HepG2 (cell line): ENCODE measurements around the gene SP9. TPM values are rescaled to one million over a fixed set of nuclear protein-coding genes. Genes with fewer than 3 reads are reported as not detected.

ENCODE experiments used
- ATF1 ChIP-seq: IDR thresholded peaks from 2 replicates; pipeline ENCODE4 v1.6.1; 2016; ENCODE audit warnings: mild to moderate bottlenecking, control low read depth
- BRCA1 ChIP-seq: sonication (generic); formaldehyde crosslinking; IDR thresholded peaks from 2 replicates; pipeline ENCODE4 v1.4.0; 2020; ENCODE audit warnings: missing genetic modification reagents
- CENPX ChIP-seq: sonication (generic); formaldehyde crosslinking; IDR thresholded peaks from 2 replicates; pipeline ENCODE4 v1.9.0; 2021; ENCODE audit warnings: mild to moderate bottlenecking, missing genetic modification reagents, moderate library complexity
- GLMP ChIP-seq: sonication (generic); formaldehyde crosslinking; IDR thresholded peaks from 2 replicates; pipeline ENCODE4 v1.9.0; 2021; ENCODE audit warnings: missing genetic modification reagents, mild to moderate bottlenecking, borderline replicate concordance
- MAX ChIP-seq: IDR thresholded peaks from 2 replicates; pipeline ENCODE4 v1.6.1; 2012; ENCODE audit warnings: inconsistent platforms
- MAZ ChIP-seq, 2 experiments: sonication (generic) in 1 of 2; formaldehyde crosslinking in 1 of 2; IDR thresholded peaks; 2 replicates each; pipeline versions ENCODE4 v1.5.0 to v1.6.1; 2012 to 2020; ENCODE audit warnings: low read depth in 2 of 2, mild to moderate bottlenecking in 2 of 2, borderline replicate concordance in 1 of 2, improper control_type of control experiment in 1 of 2, low read length in 1 of 2, missing genetic modification reagents in 1 of 2, moderate library complexity in 1 of 2
- MYNN ChIP-seq: sonication (generic); formaldehyde crosslinking; IDR thresholded peaks from 2 replicates; pipeline ENCODE4 v1.4.0; 2020; ENCODE audit warnings: mild to moderate bottlenecking, low read depth, missing genetic modification reagents
- POGK ChIP-seq: sonication (generic); formaldehyde crosslinking; conservative IDR thresholded peaks from 2 replicates; pipeline ENCODE4 v1.8.0; 2022; ENCODE audit warnings: mild to moderate bottlenecking, moderate library complexity, missing genetic modification reagents
- TRIM22 ChIP-seq: fragments of 450-650 bp; IDR thresholded peaks from 2 replicates; pipeline ENCODE4 v1.6.1; 2017
- ZBTB20 ChIP-seq: sonication (generic); formaldehyde crosslinking; IDR thresholded peaks from 2 replicates; pipeline ENCODE4 v1.8.1; 2023; ENCODE audit warnings: missing genetic modification reagents, low read depth, mild to moderate bottlenecking, borderline replicate concordance
- ZFY ChIP-seq: sonication (generic); formaldehyde crosslinking; IDR thresholded peaks from 2 replicates; pipeline ENCODE4 v1.4.0; 2020; ENCODE audit warnings: missing genetic modification reagents
- ZNF205 ChIP-seq: IDR thresholded peaks from 2 replicates; pipeline ENCODE4 v1.6.1; 2018; ENCODE audit warnings: missing biosample characterization, missing genetic modification reagents
- ZNF260 ChIP-seq: sonication (generic); formaldehyde crosslinking; IDR thresholded peaks from 2 replicates; pipeline ENCODE4 v1.4.0; 2020; ENCODE audit warnings: missing genetic modification reagents, low read depth, mild to moderate bottlenecking, borderline replicate concordance
- ZNF333 ChIP-seq: sonication (generic); formaldehyde crosslinking; IDR thresholded peaks from 2 replicates; pipeline ENCODE4 v1.4.0; 2020; ENCODE audit warnings: mild to moderate bottlenecking, missing genetic modification reagents, borderline replicate concordance
- ZNF335 ChIP-seq: sonication (generic); formaldehyde crosslinking; IDR thresholded peaks from 2 replicates; pipeline ENCODE4 v1.4.0; 2020; ENCODE audit warnings: missing genetic modification reagents
- ZNF549 ChIP-seq: sonication (generic); formaldehyde crosslinking; IDR thresholded peaks from 2 replicates; pipeline ENCODE4 v1.5.0; 2020; ENCODE audit warnings: missing genetic modification reagents
- ZNF563 ChIP-seq: sonication (generic); formaldehyde crosslinking; IDR thresholded peaks from 2 replicates; pipeline ENCODE4 v1.8.0; 2022; ENCODE audit warnings: mild to moderate bottlenecking, moderate library complexity, missing genetic modification reagents
- ZNF572 ChIP-seq: sonication (generic); formaldehyde crosslinking; IDR thresholded peaks from 2 replicates; pipeline ENCODE4 v1.5.1; 2020; ENCODE audit warnings: mild to moderate bottlenecking, missing genetic modification reagents
- ZNF891 ChIP-seq: sonication (generic); formaldehyde crosslinking; IDR thresholded peaks from 2 replicates; pipeline ENCODE4 v1.5.0; 2020; ENCODE audit warnings: mild to moderate bottlenecking, missing genetic modification reagents
- polyA plus RNA-seq, 8 experiments: library from polyadenylated mRNA; depleted of rRNA in 3 of 8; stranded (reverse) in 7 of 8; unstranded in 1 of 8; fragments of >200 nt; fragmentation: Illumina TruSeq in 4 of 8; extraction: Trizol in 4 of 8; gene quantifications; 2 replicates each; pipeline versions ENCODE4 v1.2.1 to v1.2.3, GENCODE V29; 2011 to 2016; ENCODE audit warnings: low read depth in 4 of 8, missing spikeins in 1 of 8, mixed read lengths in 1 of 8; ENCODE audit not compliant: insufficient read depth in 1 of 8
- total RNA-seq, 5 experiments: library from RNA; depleted of rRNA; stranded (reverse); fragments of >200 nt; fragmentation: Illumina TruSeq; extraction: Trizol; gene quantifications; 2 replicates each; pipeline ENCODE4 v1.2.3, GENCODE V29; 2016; ENCODE audit warnings: low read depth in 1 of 5
- TF ChIP-seq, protein P1 (sequence below): sonication (generic); formaldehyde crosslinking; IDR thresholded peaks from 2 replicates; pipeline ENCODE4 v1.5.0; 2020; ENCODE audit warnings: mild to moderate bottlenecking, missing genetic modification reagents
- TF ChIP-seq, protein P2 (sequence below): sonication (generic); formaldehyde crosslinking; IDR thresholded peaks from 2 replicates; pipeline ENCODE4 v1.8.0; 2022; ENCODE audit warnings: mild to moderate bottlenecking, missing genetic modification reagents, moderate library complexity

The SP9 gene
- total and polyA plus RNA-seq, 2 of the 13 experiments (the other 11 are each of a cell fraction or from before 2014, with no cell fraction given): not detected

- TF ChIP-seq MAZ (IDR thresholded peaks at IDR 0.05; ENCODE audit: borderline replicate concordance, low read depth, low read length): no peak
- TF ChIP-seq MAZ (CRISPR knock-in tag; IDR thresholded peaks at IDR 0.05; ENCODE audit: low read depth): peak; percentile 57; the same call in 1 of the 2 replicates
- TF ChIP-seq GLMP (CRISPR knock-in tag): no peak
- TF ChIP-seq, protein P1, sequence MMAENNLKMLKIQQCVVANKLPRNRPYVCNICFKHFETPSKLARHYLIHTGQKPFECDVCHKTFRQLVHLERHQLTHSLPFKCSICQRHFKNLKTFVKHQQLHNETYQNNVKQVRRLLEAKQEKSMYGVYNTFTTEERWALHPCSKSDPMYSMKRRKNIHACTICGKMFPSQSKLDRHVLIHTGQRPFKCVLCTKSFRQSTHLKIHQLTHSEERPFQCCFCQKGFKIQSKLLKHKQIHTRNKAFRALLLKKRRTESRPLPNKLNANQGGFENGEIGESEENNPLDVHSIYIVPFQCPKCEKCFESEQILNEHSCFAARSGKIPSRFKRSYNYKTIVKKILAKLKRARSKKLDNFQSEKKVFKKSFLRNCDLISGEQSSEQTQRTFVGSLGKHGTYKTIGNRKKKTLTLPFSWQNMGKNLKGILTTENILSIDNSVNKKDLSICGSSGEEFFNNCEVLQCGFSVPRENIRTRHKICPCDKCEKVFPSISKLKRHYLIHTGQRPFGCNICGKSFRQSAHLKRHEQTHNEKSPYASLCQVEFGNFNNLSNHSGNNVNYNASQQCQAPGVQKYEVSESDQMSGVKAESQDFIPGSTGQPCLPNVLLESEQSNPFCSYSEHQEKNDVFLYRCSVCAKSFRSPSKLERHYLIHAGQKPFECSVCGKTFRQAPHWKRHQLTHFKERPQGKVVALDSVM (CRISPR knock-in tag): peak; percentile 19; the same call in 1 of the 2 replicates
- no peak for TF ChIP-seq ZNF260 (CRISPR knock-in tag)
- no peak for TF ChIP-seq POGK (CRISPR knock-in tag)
- peak; percentile 73; the same call in 1 of the 2 replicates for TF ChIP-seq ZNF563 (CRISPR knock-in tag)
- no peak for TF ChIP-seq ZNF335 (CRISPR knock-in tag)
- peak; percentile 20; the same call in 1 of the 2 replicates for TF ChIP-seq MAX
- no peak for TF ChIP-seq TRIM22
- TF ChIP-seq BRCA1 (CRISPR knock-in tag): no peak
- no peak for TF ChIP-seq MYNN (CRISPR knock-in tag)
- TF ChIP-seq CENPX (CRISPR knock-in tag): no peak
- TF ChIP-seq ZNF891 (CRISPR knock-in tag): no peak
- peak; percentile 69 for TF ChIP-seq ZFY (CRISPR knock-in tag)
- TF ChIP-seq ATF1 (CRISPR knock-in tag): no peak
- no peak for TF ChIP-seq ZNF549 (CRISPR knock-in tag)
- no peak for TF ChIP-seq ZBTB20
- TF ChIP-seq ZNF333: peak; percentile 59; the same call in 1 of the 2 replicates
- TF ChIP-seq, protein P2, sequence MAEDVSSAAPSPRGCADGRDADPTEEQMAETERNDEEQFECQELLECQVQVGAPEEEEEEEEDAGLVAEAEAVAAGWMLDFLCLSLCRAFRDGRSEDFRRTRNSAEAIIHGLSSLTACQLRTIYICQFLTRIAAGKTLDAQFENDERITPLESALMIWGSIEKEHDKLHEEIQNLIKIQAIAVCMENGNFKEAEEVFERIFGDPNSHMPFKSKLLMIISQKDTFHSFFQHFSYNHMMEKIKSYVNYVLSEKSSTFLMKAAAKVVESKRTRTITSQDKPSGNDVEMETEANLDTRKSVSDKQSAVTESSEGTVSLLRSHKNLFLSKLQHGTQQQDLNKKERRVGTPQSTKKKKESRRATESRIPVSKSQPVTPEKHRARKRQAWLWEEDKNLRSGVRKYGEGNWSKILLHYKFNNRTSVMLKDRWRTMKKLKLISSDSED (CRISPR knock-in tag): no peak
- TF ChIP-seq ZNF572: no peak
- TF ChIP-seq ZNF205 (CRISPR knock-in tag): no peak
Observed at GRCh38 chr2:174340400-174341292, 5.9 kb downstream of the SP9 start (continued).
